Right kidney (tissue), 1 donor: ENCODE data around the gene STRN4.

ENCODE experiments used
- DNase-seq: peaks from one replicate; pipeline ENCODE4 v3.0.0-alpha.2; 2016

STRN4 gene

DNA sequence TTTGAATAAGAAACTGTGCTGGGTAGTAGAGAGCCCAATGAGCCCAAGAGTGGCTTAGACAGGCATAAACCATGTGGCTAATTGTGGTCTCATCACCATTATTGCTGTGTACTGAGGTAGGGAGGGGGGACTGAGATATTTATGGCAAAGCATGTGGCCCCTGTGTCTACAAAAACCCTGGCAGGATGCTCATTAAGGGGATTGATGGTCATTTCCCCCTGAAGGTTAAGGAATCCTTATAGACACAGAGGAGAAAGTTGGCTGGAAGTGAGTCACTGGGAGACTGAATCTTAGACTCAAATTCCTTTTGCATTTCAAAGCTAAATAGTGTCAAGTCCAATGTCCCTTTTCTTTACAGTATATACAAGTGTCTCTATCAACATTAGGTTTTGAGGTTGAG is 75.4 kb downstream of the STRN4 start:
- DNase-seq: no peak
